Naive thymus-derived CD4-positive, alpha-beta T cell (primary cell): ENCODE measurements around the gene MBP. TPM values are rescaled to one million over a fixed set of nuclear protein-coding genes. Genes with fewer than 3 reads are reported as not detected.

Source experiments
- ATAC-seq: fragments of 150-1000 bp; cut with Tn5 transposase; 2 replicates; pipeline ENCODE4 v1.10.0; 2021; ENCODE audit warnings: mild to moderate bottlenecking, moderate library complexity
- CTCF ChIA-PET: fragments of 350-600 bp; sonication (Branson Sonifier 250); formaldehyde crosslinking; loops from one replicate; lab custom pipeline; 2021; ENCODE audit warnings: antibody characterized with exemption; lab: Charles Lee
- POLR2A ChIA-PET: fragments of 350-600 bp; sonication (Branson Sonifier 250); formaldehyde crosslinking; loops from one replicate; lab custom pipeline; 2021; ENCODE audit warnings: antibody characterized with exemption, inconsistent platforms; lab: Charles Lee
- DNase-seq, 9 donors: peaks; one replicate each; pipeline versions ENCODE4 v3.0.0 to v3.0.0-alpha.2; 2020 to 2022; ENCODE audit warnings: mixed read lengths in 1 of 9
- H3K27ac ChIP-seq: one replicate; pipeline ENCODE4 v1.7.0; 2013; ENCODE audit warnings: mild to moderate bottlenecking, low read depth, low read length, moderate library complexity
- H3K27me3 ChIP-seq, 2 donors: one replicate each; pipeline ENCODE4 v1.7.0; 2013; ENCODE audit warnings: low read length in 2 of 2, mild to moderate bottlenecking in 2 of 2, moderate library complexity in 2 of 2; ENCODE audit not compliant: control insufficient read depth in 2 of 2, insufficient read depth in 2 of 2
- H3K36me3 ChIP-seq, 3 experiments: 1 replicate in 2 of 3; 2 replicates in 1 of 3; pipeline ENCODE4 v1.7.0; 2013; ENCODE audit warnings: low read length in 3 of 3, mild to moderate bottlenecking in 3 of 3, moderate library complexity in 1 of 3; ENCODE audit not compliant: insufficient read depth in 3 of 3, control insufficient read depth in 2 of 3
- H3K4me1 ChIP-seq, 2 donors: one replicate each; pipeline ENCODE4 v1.7.0; 2013; ENCODE audit warnings: low read length in 2 of 2, mild to moderate bottlenecking in 2 of 2, moderate library complexity in 1 of 2; ENCODE audit not compliant: control insufficient read depth in 2 of 2, insufficient read depth in 2 of 2
- H3K4me3 ChIP-seq: 2 replicates; pipeline ENCODE4 v1.7.0; 2013; ENCODE audit warnings: mild to moderate bottlenecking, low read length
- H3K9me3 ChIP-seq, 3 experiments: 1 replicate in 2 of 3; 2 replicates in 1 of 3; pipeline ENCODE4 v1.7.0; 2013; ENCODE audit warnings: low read length in 3 of 3; ENCODE audit not compliant: control insufficient read depth in 2 of 3
- H3K27ac Mint-ChIP-seq, 9 donors: one replicate each; pipeline ENCODE4 v1.8.0; 2020 to 2022; ENCODE audit warnings: mixed read lengths in 9 of 9, mild to moderate bottlenecking in 8 of 9, moderate library complexity in 5 of 9, inconsistent platforms in 2 of 9
- H3K27me3 Mint-ChIP-seq, 5 donors: one replicate each; pipeline ENCODE4 v1.8.0; 2021 to 2022; ENCODE audit warnings: mixed read lengths in 5 of 5, mild to moderate bottlenecking in 1 of 5
- H3K36me3 Mint-ChIP-seq, 5 donors: one replicate each; pipeline ENCODE4 v1.8.0; 2020 to 2022; ENCODE audit warnings: mixed read lengths in 5 of 5, mild to moderate bottlenecking in 3 of 5, inconsistent platforms in 1 of 5
- H3K4me1 Mint-ChIP-seq, 7 donors: one replicate each; pipeline ENCODE4 v1.8.0; 2020 to 2022; ENCODE audit warnings: mixed read lengths in 7 of 7, mild to moderate bottlenecking in 3 of 7, inconsistent platforms in 1 of 7
- H3K4me3 Mint-ChIP-seq, 10 donors: one replicate each; pipeline ENCODE4 v1.8.0; 2020 to 2022; ENCODE audit warnings: mild to moderate bottlenecking in 10 of 10, mixed read lengths in 10 of 10, moderate library complexity in 6 of 10, inconsistent platforms in 2 of 10
- H3K9me3 Mint-ChIP-seq, 11 donors: one replicate each; pipeline ENCODE4 v1.8.0; 2020 to 2022; ENCODE audit warnings: mixed read lengths in 11 of 11, mild to moderate bottlenecking in 4 of 11, inconsistent platforms in 1 of 11, moderate library complexity in 1 of 11
- intact Hi-C, 2 donors: fragments of 100-400 bp; cut with micrococcal nuclease; formaldehyde crosslinking; loops; one replicate each; pipeline ENCODE4 v1.15.1; 2023
- polyA plus RNA-seq, 2 donors: library from polyadenylated mRNA; unstranded; fragments of 300-500 nt; fragmentation: Illumina TruSeq; gene quantifications; one replicate each; pipeline ENCODE4 v1.2.3, GENCODE V29; 2021
- total RNA-seq, 6 experiments: library from RNA in 5 of 6; stranded (reverse) in 5 of 6; gene quantifications; 1 replicate in 5 of 6; 2 replicates in 1 of 6; pipeline ENCODE4 v1.2.3 and lab custom pipeline; 2021 to 2026

Gene MBP
- total and polyA plus RNA-seq, 7 experiments from 2014 or later: 88.3 to 152 (median 107) TPM

GRCh38 chr18:76995896-76996295 lies 136.7 kb downstream of the MBP start:
- Histone ChIP-seq H3K4me1 (no peaks in the 10 kb centered on the region), H3K27me3 (no peaks in the 10 kb centered on the region), H3K27ac (no peak overlapping the region), H3K36me3 (no peaks in the 10 kb centered on the region), H3K9me3 (no peaks in the 10 kb centered on the region), H3K4me3 (no peak overlapping the region)
- no peak overlapping the region for H3K4me3 Mint-ChIP-seq
- intact Hi-C loops: no loop called here
- H3K27ac Mint-ChIP-seq: no peak overlapping the region
- DNase-seq: no peak
- H3K9me3 Mint-ChIP-seq: peaks cover 0 to 2% (median 0%) of the 10 kb centered on the region in 11 donors
- no peaks in the 10 kb centered on the region for H3K36me3 Mint-ChIP-seq
- H3K27me3 Mint-ChIP-seq: peaks cover 0 to 13% (median 0%) of the 10 kb centered on the region in 5 donors
- POLR2A ChIA-PET: no interaction called here
- no peak for ATAC-seq
- peaks cover 5 to 10% (median 7%) of the 10 kb centered on the region in 7 donors for H3K4me1 Mint-ChIP-seq
- CTCF ChIA-PET: interaction anchor here (2.1 to 2.8 kb wide), 2 partner anchors 13 to 216 kb away, joined by 9 to 12 read pairs; no protein-coding TSS in a partner anchor

DNA sequence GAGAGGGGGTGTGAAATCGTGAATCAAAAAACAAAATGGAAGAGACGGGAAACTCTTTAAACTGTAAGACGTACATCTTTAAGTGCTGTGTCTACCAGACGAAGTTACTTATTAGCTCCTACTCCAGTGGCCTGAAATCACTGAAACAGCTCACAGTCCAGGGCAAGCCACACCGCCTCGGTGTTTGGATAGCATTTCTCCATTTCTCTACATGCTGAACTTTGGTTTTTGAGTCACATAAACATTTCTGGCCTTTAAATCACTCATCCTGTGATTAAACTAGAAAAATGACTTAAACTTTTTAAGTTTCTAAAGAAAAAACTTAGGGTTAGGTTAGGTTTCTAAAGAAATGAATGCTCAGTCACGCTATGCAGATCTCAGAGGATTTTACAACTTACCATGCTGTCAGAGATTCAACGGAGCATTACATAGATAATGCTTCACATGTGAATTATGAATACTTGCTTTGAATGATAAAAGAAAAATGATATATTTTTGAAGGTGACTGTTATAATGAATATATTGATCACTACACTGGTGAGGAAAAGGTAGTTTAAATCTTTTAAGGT lies 138.4 kb downstream of the MBP start:
- Histone ChIP-seq H3K4me3 (no peak overlapping the region), H3K4me1 (no peaks in the 10 kb centered on the region), H3K27ac (no peak overlapping the region), H3K27me3 (no peaks in the 10 kb centered on the region), H3K36me3 (no peaks in the 10 kb centered on the region), H3K9me3 (no peaks in the 10 kb centered on the region)
- H3K27ac Mint-ChIP-seq: no peak overlapping the region
- H3K4me3 Mint-ChIP-seq: no peak overlapping the region
- peaks cover 0 to 4% (median 0%) of the 10 kb centered on the region in 7 donors for H3K4me1 Mint-ChIP-seq
- POLR2A ChIA-PET: interaction anchor here (1.0 kb wide), 1 partner anchor 73 kb away, joined by 3 read pairs; no protein-coding TSS in a partner anchor
- intact Hi-C loops: no loop called here
- H3K27me3 Mint-ChIP-seq: peaks cover 0 to 16% (median 0%) of the 10 kb centered on the region in 5 donors
- no peak for DNase-seq
- peaks cover 0 to 2% (median 0%) of the 10 kb centered on the region in 11 donors for H3K9me3 Mint-ChIP-seq
- no peaks in the 10 kb centered on the region for H3K36me3 Mint-ChIP-seq
- ATAC-seq: no peak
- CTCF ChIA-PET: interaction anchor here (2.1 kb wide), 1 partner anchor 11 kb away, joined by 8 read pairs; no protein-coding TSS in a partner anchor

DNA sequence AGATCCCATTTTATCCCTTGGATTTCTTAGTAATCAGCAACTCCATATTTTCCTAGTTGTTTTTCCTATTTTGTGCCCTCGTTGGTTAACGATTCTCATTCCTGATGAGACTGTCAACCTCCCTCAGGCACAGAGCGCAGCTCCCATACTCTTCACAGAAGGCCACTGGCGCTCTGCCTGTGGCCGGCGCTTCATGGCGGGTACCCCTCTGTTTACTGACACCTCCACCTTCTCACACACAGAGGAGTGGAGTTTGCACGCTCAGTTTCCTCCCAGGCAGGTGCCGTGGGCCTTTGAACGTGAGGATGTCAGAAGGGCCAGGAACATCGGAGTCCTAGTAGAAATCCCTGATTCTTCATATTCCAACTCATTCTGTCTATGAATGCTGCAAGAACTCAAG lies 139.0 kb downstream of the MBP start:
- Mint-ChIP-seq H3K4me1 (peaks cover 0 to 4% (median 0%) of the 10 kb centered on the region in 7 donors), H3K27me3 (peaks cover 0 to 16% (median 0%) of the 10 kb centered on the region in 5 donors), H3K4me3 (no peak overlapping the region), H3K36me3 (no peaks in the 10 kb centered on the region), H3K27ac (no peak overlapping the region), H3K9me3 (peaks cover 0 to 2% (median 0%) of the 10 kb centered on the region in 11 donors)
- no peak for ATAC-seq
- no peaks in the 10 kb centered on the region for H3K27me3 ChIP-seq
- no peaks in the 10 kb centered on the region for H3K9me3 ChIP-seq
- CTCF ChIA-PET: interaction anchor here (0.9 to 2.1 kb wide), 2 partner anchors 11 to 191 kb away, joined by 3 to 8 read pairs; no protein-coding TSS in a partner anchor
- no peak overlapping the region for H3K27ac ChIP-seq
- no peak for DNase-seq
- intact Hi-C loops: no loop called here
- no peaks in the 10 kb centered on the region for H3K4me1 ChIP-seq
- no peak overlapping the region for H3K4me3 ChIP-seq
- no peaks in the 10 kb centered on the region for H3K36me3 ChIP-seq
- POLR2A ChIA-PET: no interaction called here

DNA sequence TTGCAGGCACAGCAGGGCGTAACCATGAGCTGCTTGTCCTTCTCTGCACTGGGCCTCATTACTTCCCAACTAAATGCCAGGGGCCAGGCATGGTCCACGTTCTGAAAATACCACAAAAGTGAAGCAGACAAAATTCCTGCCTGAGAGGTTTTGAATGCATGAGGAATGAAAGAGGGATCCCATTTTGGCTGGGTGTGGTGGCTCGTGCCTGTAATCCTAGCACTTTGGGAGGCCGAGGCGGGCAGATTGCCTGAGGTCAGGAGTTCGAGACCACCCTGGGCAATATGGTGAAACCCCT lies 139.5 kb downstream of the MBP start:
- Histone ChIP-seq H3K27me3 (no peaks in the 10 kb centered on the region), H3K9me3 (no peaks in the 10 kb centered on the region), H3K27ac (no peak overlapping the region), H3K4me3 (no peak overlapping the region), H3K4me1 (no peaks in the 10 kb centered on the region), H3K36me3 (no peaks in the 10 kb centered on the region)
- Mint-ChIP-seq H3K9me3 (peaks cover 0 to 2% (median 0%) of the 10 kb centered on the region in 11 donors), H3K27me3 (peaks cover 0 to 16% (median 0%) of the 10 kb centered on the region in 5 donors), H3K4me1 (peaks cover 0 to 5% (median 0%) of the 10 kb centered on the region in 7 donors), H3K27ac (no peak overlapping the region), H3K4me3 (no peak overlapping the region), H3K36me3 (no peaks in the 10 kb centered on the region)
- ATAC-seq (no peak), DNase-seq (no peak)
- ChIA-PET POLR2A (no interaction called here), CTCF (interaction anchor here (0.9 to 2.1 kb wide), 2 partner anchors 10 to 190 kb away, joined by 3 to 8 read pairs; no protein-coding TSS in a partner anchor)
- intact Hi-C loops: no loop called here

DNA sequence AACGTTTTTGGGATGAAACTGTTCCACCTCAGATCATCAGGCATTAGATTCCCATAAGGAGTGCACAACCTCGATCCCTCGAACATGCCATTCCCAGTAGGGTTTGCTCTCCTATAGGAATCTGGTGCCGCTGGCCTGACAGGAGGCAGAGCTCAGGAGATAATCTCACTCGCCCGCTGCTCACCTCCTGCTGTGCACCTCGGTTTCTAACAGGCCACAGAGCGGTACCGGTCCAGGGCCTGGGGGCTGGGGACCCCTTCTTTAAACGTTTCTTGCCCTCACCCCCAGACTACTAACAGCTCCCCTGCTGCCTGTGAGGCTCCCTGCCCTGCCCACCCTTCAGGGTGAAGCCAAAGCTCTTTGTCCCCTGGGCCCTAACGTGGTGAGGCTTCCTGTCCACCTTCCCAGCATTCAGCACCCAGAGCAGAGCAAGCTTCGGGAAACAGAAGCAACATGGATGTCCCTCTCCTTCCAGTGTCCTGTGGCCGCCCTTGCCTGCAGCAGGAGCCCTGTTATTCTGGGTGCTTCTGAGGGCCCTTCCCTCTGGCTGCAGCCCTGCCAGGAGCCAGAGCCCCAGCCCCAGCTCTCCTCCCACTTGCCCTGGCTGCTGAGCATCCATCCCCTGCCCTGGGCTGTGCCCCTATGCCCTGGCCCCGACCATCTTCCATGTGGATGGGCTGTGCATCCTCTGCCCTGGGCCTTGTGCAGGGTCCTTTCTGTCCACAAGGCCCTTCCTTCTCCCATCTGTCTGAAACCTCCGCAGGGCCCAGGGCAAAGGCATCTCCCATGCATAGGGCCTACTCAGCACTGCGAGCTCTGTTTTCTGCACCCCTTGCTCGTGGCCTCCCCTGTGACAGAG lies 140.1 kb downstream of the MBP start:
- no peaks in the 10 kb centered on the region for H3K27me3 ChIP-seq
- H3K9me3 ChIP-seq: no peaks in the 10 kb centered on the region
- CTCF ChIA-PET: interaction anchor here (0.9 to 2.1 kb wide), 2 partner anchors 9 to 189 kb away, joined by 3 to 8 read pairs; no protein-coding TSS in a partner anchor
- no peak overlapping the region for H3K27ac Mint-ChIP-seq
- ATAC-seq (no peak), DNase-seq (no peak)
- no peak overlapping the region for H3K4me3 Mint-ChIP-seq
- POLR2A ChIA-PET: no interaction called here
- peaks cover 0 to 2% (median 0%) of the 10 kb centered on the region in 11 donors for H3K9me3 Mint-ChIP-seq
- no peaks in the 10 kb centered on the region for H3K36me3 Mint-ChIP-seq
- no peak overlapping the region for H3K4me3 ChIP-seq
- no peaks in the 10 kb centered on the region for H3K4me1 ChIP-seq
- no peaks in the 10 kb centered on the region for H3K36me3 ChIP-seq
- intact Hi-C loops: no loop called here
- peaks cover 0 to 6% (median 0%) of the 10 kb centered on the region in 7 donors for H3K4me1 Mint-ChIP-seq
- H3K27me3 Mint-ChIP-seq: peaks cover 0 to 16% (median 0%) of the 10 kb centered on the region in 5 donors
- no peak overlapping the region for H3K27ac ChIP-seq

- no peak for DNase-seq
- Histone ChIP-seq H3K9me3 (no peaks in the 10 kb centered on the region), H3K36me3 (no peaks in the 10 kb centered on the region), H3K4me1 (no peaks in the 10 kb centered on the region), H3K27ac (no peak overlapping the region), H3K27me3 (no peaks in the 10 kb centered on the region), H3K4me3 (no peak overlapping the region)
- Mint-ChIP-seq H3K4me3 (no peak overlapping the region), H3K36me3 (no peaks in the 10 kb centered on the region), H3K9me3 (peaks cover 0 to 2% (median 0%) of the 10 kb centered on the region in 11 donors), H3K4me1 (peaks cover 0 to 7% (median 0%) of the 10 kb centered on the region in 7 donors), H3K27ac (peak overlapping the region in 1 of 9 donors; percentile 16), H3K27me3 (peaks cover 0 to 16% (median 0%) of the 10 kb centered on the region in 5 donors)
- ATAC-seq: no peak
- ChIA-PET CTCF (interaction anchor here (0.9 to 1.1 kb wide), 2 partner anchors 8 to 9 kb away, joined by 3 read pairs; no protein-coding TSS in a partner anchor), POLR2A (no interaction called here)
- intact Hi-C loops: no loop called here
These were observed 141.4 kb downstream of the MBP start for GRCh38 chr18:76991021-76991688.
